GM10248 (cell line): ENCODE results near the gene TSPAN14.

Experiments
- CTCF ChIA-PET: fragments of 300-600 bp; sonication (Branson Sonifier 250); formaldehyde crosslinking; extraction: SDS; loops from one replicate; lab custom pipeline; 2021; ENCODE audit warnings: antibody characterized with exemption; lab: Yijun Ruan, JAX
- POLR2A ChIA-PET: fragments of 350-650 bp; sonication (Branson Sonifier 250); formaldehyde crosslinking; extraction: SDS; loops from one replicate; lab custom pipeline; 2020; ENCODE audit warnings: antibody characterized with exemption; lab: Yijun Ruan, JAX
- DNase-seq: peaks from one replicate; pipeline ENCODE4 v3.0.0; 2012; ENCODE audit errors: extremely low spot score
- TF ChIP-seq, protein P1 (sequence below): IDR thresholded peaks from 2 replicates; pipeline ENCODE4 v1.5.1; 2012; ENCODE audit warnings: mild to moderate bottlenecking, low read depth; ENCODE audit errors: extremely low read depth, missing control alignments, control extremely low read depth

TSPAN14 gene

DNA sequence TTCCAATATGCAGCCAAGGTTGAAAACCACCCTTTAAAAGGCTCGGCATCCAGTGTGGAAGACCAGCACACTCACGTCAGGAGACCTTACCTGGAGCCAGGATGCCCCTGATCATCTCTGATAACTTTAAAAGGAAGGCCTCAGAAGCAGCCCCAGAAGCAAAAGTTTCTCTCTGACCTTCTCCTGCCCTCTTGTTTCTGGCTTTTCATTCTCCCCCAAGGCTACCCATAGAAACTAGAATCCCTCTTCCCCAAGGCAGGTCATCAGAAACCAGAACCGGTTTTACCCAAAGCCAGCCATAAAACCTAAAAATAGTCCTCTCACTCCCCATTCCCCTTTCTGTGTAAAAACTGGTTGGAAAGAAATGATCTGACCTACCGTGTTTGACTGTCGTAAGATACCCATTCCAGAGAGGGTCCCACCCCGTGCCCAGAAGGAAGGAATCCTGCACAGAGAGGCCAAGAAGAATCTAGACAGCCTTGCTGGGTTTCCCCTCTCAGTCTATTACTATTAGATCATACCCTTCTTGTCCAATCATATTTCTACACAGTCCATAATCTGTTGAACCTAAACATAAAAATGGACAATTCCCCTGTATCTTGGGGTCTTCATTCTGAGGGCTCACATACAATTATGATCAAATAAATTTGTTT lies 17.5 kb upstream of the TSPAN14 start:
- TF ChIP-seq, protein P1, sequence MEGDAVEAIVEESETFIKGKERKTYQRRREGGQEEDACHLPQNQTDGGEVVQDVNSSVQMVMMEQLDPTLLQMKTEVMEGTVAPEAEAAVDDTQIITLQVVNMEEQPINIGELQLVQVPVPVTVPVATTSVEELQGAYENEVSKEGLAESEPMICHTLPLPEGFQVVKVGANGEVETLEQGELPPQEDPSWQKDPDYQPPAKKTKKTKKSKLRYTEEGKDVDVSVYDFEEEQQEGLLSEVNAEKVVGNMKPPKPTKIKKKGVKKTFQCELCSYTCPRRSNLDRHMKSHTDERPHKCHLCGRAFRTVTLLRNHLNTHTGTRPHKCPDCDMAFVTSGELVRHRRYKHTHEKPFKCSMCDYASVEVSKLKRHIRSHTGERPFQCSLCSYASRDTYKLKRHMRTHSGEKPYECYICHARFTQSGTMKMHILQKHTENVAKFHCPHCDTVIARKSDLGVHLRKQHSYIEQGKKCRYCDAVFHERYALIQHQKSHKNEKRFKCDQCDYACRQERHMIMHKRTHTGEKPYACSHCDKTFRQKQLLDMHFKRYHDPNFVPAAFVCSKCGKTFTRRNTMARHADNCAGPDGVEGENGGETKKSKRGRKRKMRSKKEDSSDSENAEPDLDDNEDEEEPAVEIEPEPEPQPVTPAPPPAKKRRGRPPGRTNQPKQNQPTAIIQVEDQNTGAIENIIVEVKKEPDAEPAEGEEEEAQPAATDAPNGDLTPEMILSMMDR = no peak
- POLR2A ChIA-PET = no interaction called here
- DNase-seq = no peak
- CTCF ChIA-PET = interaction anchor here (1.4 to 50.4 kb wide), 3 partner anchors 7 to 72 kb away, joined by 4 to 1060 read pairs (median 52); no protein-coding TSS in a partner anchor

DNA sequence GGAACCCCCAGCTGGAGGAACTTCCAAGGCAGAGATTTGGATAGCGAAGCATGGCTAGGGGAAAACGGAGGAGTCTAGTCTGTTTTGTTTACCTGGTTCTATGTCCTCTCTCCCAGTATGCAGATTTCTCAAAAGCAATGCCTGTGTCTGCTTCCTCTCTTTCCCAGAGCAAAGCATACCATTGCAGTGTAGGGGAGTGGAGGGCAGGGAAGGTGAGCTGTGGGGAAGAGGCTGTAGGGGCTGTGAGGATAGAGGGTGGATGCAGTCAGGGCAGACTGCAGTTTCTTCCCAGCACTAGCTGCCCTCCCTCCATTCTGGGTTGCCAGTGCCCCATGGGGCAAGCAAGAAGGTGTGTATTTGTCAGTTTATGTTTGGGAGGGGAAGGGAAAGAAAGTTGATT lies 16.9 kb upstream of the TSPAN14 start:
- TF ChIP-seq, protein P1 = no peak
- no peak for DNase-seq
- ChIA-PET CTCF (interaction anchor here (2.0 to 50.4 kb wide), 2 partner anchors 11 to 71 kb away, joined by 6 to 1060 read pairs; no protein-coding TSS in a partner anchor), POLR2A (no interaction called here)

GRCh38 chr10:80441831-80442230 lies 12.3 kb upstream of the TSPAN14 start:
- DNase-seq = no peak
- ChIA-PET POLR2A (no interaction called here), CTCF (interaction anchor here (1.0 to 50.4 kb wide), 6 partner anchors 9 to 67 kb away, joined by 3 to 1060 read pairs (median 30); no protein-coding TSS in a partner anchor)
- TF ChIP-seq, protein P1 = no peak

GRCh38 chr10:80442879-80443278 lies 11.2 kb upstream of the TSPAN14 start:
- no peak for DNase-seq
- TF ChIP-seq, protein P1 = no peak
- CTCF ChIA-PET = interaction anchor here (1.0 to 50.4 kb wide), 8 partner anchors 9 to 66 kb away, joined by 3 to 1060 read pairs (median 12); no protein-coding TSS in a partner anchor
- POLR2A ChIA-PET = no interaction called here

DNA sequence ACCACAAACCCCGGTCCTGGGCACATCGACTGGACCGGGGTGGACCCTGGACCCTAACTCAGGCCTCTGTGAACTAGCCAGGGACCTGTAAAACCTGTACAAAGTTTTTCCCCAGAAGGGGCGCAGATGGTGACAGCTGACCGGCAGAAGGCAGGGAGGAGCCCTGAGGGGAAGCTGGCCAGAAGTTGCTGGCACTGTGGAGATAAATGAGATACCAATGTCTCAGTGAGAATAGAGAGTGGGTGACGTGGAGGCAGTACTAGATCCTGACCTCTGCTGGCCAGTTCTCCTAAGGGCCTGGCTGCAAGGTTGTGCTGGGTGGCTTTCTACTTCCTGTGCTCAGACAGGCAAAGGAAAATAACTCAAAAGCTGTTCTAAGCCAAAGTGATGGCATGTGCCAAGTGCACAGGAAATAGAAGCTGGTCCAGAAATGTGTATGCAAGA lies 10.6 kb upstream of the TSPAN14 start:
- TF ChIP-seq, protein P1 = peak; percentile 54
- peak; percentile 45 for DNase-seq
- ChIA-PET CTCF (interaction anchor here (0.7 to 50.4 kb wide), 32 partner anchors 10 to 273 kb away, joined by 3 to 1060 read pairs (median 9); partner anchors contain the start of genes PRXL2A and TSPAN14), POLR2A (interaction anchor here (2.1 kb wide), 1 partner anchor 62 kb away, joined by 8 read pairs; no protein-coding TSS in a partner anchor)

- TF ChIP-seq, protein P1 = no peak
- DNase-seq = no peak
- ChIA-PET POLR2A (interaction anchor here (0.8 to 2.1 kb wide), 2 partner anchors 36 to 61 kb away, joined by 5 to 8 read pairs; partner anchors contain the start of gene PRXL2A), CTCF (interaction anchor here (0.7 to 50.4 kb wide), 38 partner anchors 9 to 480 kb away, joined by 3 to 1060 read pairs (median 8); partner anchors contain the start of genes PRXL2A, SH2D4B and TSPAN14)
Measured at GRCh38 chr10:80444124-80444523, 10.0 kb upstream of the TSPAN14 start.
